Loucy (cell line): ENCODE data around the gene CLIC6.

Source experiments
- EZH2phosphoT487 ChIP-seq: fragments of 200-600 bp; IDR thresholded peaks from 2 replicates; pipeline ENCODE4 v1.6.1; 2018; ENCODE audit warnings: antibody characterized with exemption, mild to moderate bottlenecking, moderate library complexity, borderline replicate concordance
- TF ChIP-seq, protein P1 (sequence below): fragments of 200-600 bp; sonication (generic); conservative IDR thresholded peaks from 2 replicates; pipeline ENCODE4 v1.5.1; 2014; ENCODE audit warnings: mild to moderate bottlenecking, antibody characterized with exemption, low read length

- TF ChIP-seq, protein P1, sequence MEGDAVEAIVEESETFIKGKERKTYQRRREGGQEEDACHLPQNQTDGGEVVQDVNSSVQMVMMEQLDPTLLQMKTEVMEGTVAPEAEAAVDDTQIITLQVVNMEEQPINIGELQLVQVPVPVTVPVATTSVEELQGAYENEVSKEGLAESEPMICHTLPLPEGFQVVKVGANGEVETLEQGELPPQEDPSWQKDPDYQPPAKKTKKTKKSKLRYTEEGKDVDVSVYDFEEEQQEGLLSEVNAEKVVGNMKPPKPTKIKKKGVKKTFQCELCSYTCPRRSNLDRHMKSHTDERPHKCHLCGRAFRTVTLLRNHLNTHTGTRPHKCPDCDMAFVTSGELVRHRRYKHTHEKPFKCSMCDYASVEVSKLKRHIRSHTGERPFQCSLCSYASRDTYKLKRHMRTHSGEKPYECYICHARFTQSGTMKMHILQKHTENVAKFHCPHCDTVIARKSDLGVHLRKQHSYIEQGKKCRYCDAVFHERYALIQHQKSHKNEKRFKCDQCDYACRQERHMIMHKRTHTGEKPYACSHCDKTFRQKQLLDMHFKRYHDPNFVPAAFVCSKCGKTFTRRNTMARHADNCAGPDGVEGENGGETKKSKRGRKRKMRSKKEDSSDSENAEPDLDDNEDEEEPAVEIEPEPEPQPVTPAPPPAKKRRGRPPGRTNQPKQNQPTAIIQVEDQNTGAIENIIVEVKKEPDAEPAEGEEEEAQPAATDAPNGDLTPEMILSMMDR = no peak
- no peak for TF ChIP-seq EZH2phosphoT487
These were observed 86.2 kb downstream of the CLIC6 start for GRCh38 chr21:34754690-34755647.
